ENCODE data around the gene TACR2.

Gene TACR2

DNA sequence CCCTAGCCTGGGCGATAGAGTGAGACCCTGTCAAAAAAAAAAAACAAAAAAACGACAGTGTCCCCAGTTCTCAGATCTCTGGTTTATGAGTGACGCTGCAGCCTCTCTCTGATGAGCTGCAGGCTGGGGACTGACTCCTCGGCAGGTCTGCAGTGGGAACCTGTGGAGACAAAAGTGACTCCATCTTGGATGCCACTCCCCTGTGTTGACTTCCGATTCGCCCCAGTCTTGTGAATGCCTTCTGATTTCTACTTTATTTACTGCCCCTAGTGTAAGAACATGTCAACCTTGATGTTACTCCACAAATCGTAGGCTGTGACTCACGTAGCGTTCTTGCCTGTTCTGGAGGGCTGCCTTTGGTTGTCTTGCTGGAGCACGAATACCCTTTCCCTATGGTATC is 6.2 kb downstream of the TACR2 start:
- no peak for TF ChIP-seq POLR2AphosphoS5 (IDR thresholded peaks at IDR 0.05; ENCODE audit: low read depth, low read length)
- no peak for TF ChIP-seq TAF1 (IDR thresholded peaks at IDR 0.05; ENCODE audit: borderline replicate concordance, insufficient read depth, low read length)
- TF ChIP-seq FOXP2 (optimal IDR thresholded peaks at IDR 0.05; ENCODE audit: borderline replicate concordance, extremely low read depth, extremely low read length, insufficient read depth) = no peak
- TF ChIP-seq SIN3A (IDR thresholded peaks at IDR 0.05; ENCODE audit: borderline replicate concordance, insufficient read depth, low read length) = no peak
- TF ChIP-seq, protein P1, sequence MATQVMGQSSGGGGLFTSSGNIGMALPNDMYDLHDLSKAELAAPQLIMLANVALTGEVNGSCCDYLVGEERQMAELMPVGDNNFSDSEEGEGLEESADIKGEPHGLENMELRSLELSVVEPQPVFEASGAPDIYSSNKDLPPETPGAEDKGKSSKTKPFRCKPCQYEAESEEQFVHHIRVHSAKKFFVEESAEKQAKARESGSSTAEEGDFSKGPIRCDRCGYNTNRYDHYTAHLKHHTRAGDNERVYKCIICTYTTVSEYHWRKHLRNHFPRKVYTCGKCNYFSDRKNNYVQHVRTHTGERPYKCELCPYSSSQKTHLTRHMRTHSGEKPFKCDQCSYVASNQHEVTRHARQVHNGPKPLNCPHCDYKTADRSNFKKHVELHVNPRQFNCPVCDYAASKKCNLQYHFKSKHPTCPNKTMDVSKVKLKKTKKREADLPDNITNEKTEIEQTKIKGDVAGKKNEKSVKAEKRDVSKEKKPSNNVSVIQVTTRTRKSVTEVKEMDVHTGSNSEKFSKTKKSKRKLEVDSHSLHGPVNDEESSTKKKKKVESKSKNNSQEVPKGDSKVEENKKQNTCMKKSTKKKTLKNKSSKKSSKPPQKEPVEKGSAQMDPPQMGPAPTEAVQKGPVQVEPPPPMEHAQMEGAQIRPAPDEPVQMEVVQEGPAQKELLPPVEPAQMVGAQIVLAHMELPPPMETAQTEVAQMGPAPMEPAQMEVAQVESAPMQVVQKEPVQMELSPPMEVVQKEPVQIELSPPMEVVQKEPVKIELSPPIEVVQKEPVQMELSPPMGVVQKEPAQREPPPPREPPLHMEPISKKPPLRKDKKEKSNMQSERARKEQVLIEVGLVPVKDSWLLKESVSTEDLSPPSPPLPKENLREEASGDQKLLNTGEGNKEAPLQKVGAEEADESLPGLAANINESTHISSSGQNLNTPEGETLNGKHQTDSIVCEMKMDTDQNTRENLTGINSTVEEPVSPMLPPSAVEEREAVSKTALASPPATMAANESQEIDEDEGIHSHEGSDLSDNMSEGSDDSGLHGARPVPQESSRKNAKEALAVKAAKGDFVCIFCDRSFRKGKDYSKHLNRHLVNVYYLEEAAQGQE (IDR thresholded peaks at IDR 0.05; ENCODE audit: insufficient read depth in 1 of 2, low read depth in 2 of 2, low read length in 2 of 2) = no peak

DNA sequence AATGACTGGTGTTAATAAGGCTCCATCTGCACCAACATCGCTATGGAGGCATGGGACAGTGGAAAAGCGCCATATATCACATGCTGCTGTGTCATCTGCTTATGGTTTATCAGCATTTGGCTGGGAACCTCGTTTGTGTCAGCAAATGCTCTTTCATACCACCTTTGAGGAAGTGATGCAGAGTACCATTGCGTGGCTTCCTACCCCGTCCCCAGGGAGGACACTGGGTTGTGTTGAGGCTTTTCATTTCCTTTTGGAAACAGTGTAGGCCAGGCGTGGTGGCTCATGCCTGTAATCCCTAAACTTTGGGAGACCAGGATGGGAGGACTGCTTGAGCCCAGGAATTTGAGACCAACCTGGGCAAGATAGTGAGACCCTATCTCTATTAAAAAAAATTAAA is 6.8 kb downstream of the TACR2 start:
- TF ChIP-seq SIN3A (IDR thresholded peaks at IDR 0.05; ENCODE audit: borderline replicate concordance, insufficient read depth, low read length) (no peak), TAF1 (IDR thresholded peaks at IDR 0.05; ENCODE audit: borderline replicate concordance, insufficient read depth, low read length) (no peak), POLR2AphosphoS5 (IDR thresholded peaks at IDR 0.05; ENCODE audit: low read depth, low read length) (no peak), FOXP2 (optimal IDR thresholded peaks at IDR 0.05; ENCODE audit: borderline replicate concordance, extremely low read depth, extremely low read length, insufficient read depth) (no peak)
- TF ChIP-seq, protein P1 (IDR thresholded peaks at IDR 0.05; ENCODE audit: insufficient read depth in 1 of 2, low read depth in 2 of 2, low read length in 2 of 2) = no peak

DNA sequence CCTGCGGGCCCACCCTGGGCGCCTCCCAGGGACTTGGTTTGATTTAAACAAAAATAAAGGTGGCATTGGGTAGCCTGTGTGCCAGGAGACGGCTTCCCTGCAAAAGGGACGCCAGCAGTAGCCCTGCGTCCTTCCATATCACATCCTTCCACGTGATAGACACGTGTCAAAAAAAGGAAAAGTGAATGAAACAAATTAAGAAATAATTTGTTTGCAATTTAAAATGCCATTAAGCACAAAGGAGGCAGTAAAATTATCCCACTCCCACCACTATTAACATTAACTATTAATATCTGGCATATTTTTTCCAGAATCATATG is 7.6 kb downstream of the TACR2 start:
- no peak for TF ChIP-seq POLR2AphosphoS5 (IDR thresholded peaks at IDR 0.05; ENCODE audit: low read depth, low read length)
- TF ChIP-seq, protein P1 (IDR thresholded peaks at IDR 0.05; ENCODE audit: insufficient read depth in 1 of 2, low read depth in 2 of 2, low read length in 2 of 2) = no peak

- TF ChIP-seq TAF1 (IDR thresholded peaks at IDR 0.05; ENCODE audit: borderline replicate concordance, insufficient read depth, low read length) (no peak), POLR2AphosphoS5 (IDR thresholded peaks at IDR 0.05; ENCODE audit: low read depth, low read length) (no peak), FOXP2 (optimal IDR thresholded peaks at IDR 0.05; ENCODE audit: borderline replicate concordance, extremely low read depth, extremely low read length, insufficient read depth) (peak; percentile 82), SIN3A (IDR thresholded peaks at IDR 0.05; ENCODE audit: borderline replicate concordance, insufficient read depth, low read length) (no peak)
These were observed 8.2 kb downstream of the TACR2 start for GRCh38 chr10:69408318-69409175.

DNA sequence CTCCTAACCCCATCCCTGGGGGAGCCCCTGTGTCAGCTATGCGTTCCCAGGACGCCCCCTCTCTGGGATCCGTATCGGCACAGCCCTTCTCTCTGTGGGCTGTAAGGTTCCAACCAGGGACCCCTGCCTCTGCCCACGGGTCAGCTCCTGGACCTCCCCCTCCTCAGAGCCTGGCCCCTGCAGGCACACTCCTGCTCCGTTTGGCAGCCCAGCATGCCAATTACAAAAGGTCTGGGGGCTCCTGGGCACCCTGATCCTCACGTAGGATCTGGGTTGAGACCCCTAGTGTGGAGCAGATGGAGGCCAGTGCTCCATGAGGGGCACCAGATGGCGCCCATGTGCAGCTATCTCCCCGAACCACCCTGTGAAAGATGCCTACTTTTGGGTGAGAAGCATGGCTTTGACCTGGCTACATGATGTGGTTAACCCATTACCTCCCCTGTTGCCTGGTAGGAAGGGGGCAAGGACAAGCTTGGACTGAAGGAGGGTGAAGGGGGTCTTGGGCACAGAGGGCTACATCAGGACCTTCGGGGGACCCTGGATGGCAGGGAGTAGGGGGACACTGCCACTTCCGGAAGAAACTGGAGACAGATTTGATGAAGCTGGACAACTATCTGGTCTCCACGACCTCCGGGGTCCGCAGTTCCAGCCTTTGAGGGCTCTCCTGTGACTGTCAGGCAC is 9.0 kb downstream of the TACR2 start:
- TF ChIP-seq FOXP2 (optimal IDR thresholded peaks at IDR 0.05; ENCODE audit: borderline replicate concordance, extremely low read depth, extremely low read length, insufficient read depth) (no peak), TAF1 (IDR thresholded peaks at IDR 0.05; ENCODE audit: borderline replicate concordance, insufficient read depth, low read length) (no peak), POLR2AphosphoS5 (IDR thresholded peaks at IDR 0.05; ENCODE audit: low read depth, low read length) (no peak), SIN3A (IDR thresholded peaks at IDR 0.05; ENCODE audit: borderline replicate concordance, insufficient read depth, low read length) (no peak)
- TF ChIP-seq, protein P1 (IDR thresholded peaks at IDR 0.05; ENCODE audit: insufficient read depth in 1 of 2, low read depth in 2 of 2, low read length in 2 of 2) = no peak

All from PFSK-1 (cell line).